ENCODE data around the gene PIP5K1A.
"Not testable (repeated sequence)": the region's sequence is repeated elsewhere in the genome, so short reads cannot be mapped to it uniquely, and the experiment has no call there.

PIP5K1A gene

GRCh38 chr1:151167116-151167515, 31.2 kb upstream of the PIP5K1A start:
- peaks cover 20% of the 10 kb centered on the region for H3K4me1 ChIP-seq (ENCODE audit: control insufficient read depth, insufficient read depth, low read length)
- H3K4me3 ChIP-seq (ENCODE audit: low read length) = peak overlapping the region; percentile 91
- H3K4me2 ChIP-seq (ENCODE audit: low read length) = peak overlapping the region; percentile 96
- H3K36me3 ChIP-seq (ENCODE audit: insufficient read depth, low read length) = peaks cover 30% of the 10 kb centered on the region
- H3K9ac ChIP-seq (ENCODE audit: low read depth, low read length) = peak overlapping the region; percentile 92
- no peaks in the 10 kb centered on the region for H3K9me3 ChIP-seq (replicated peaks; ENCODE audit: low read length)
- no peaks in the 10 kb centered on the region for H3K27me3 ChIP-seq (ENCODE audit: control insufficient read depth, insufficient read depth, low read length)

- Histone ChIP-seq H3K36me3 (ENCODE audit: insufficient read depth, low read length) (peaks cover 43% of the 10 kb centered on the region), H3K4me2 (ENCODE audit: low read length) (no peak overlapping the region), H3K9me3 (replicated peaks; ENCODE audit: low read length) (no peaks in the 10 kb centered on the region), H3K27me3 (ENCODE audit: control insufficient read depth, insufficient read depth, low read length) (no peaks in the 10 kb centered on the region), H3K9ac (ENCODE audit: low read depth, low read length) (no peak overlapping the region), H3K4me1 (ENCODE audit: control insufficient read depth, insufficient read depth, low read length) (peaks cover 10% of the 10 kb centered on the region), H3K4me3 (ENCODE audit: low read length) (no peak overlapping the region)
Observed at GRCh38 chr1:151171190-151171589, 27.2 kb upstream of the PIP5K1A start.

GRCh38 chr1:151175041-151175741, 23.2 kb upstream of the PIP5K1A start:
- H3K36me3 ChIP-seq (ENCODE audit: insufficient read depth, low read length) = peaks cover 41% of the 10 kb centered on the region
- no peaks in the 10 kb centered on the region for H3K4me1 ChIP-seq (ENCODE audit: control insufficient read depth, insufficient read depth, low read length)
- no peak overlapping the region for H3K4me3 ChIP-seq (ENCODE audit: low read length)
- H3K9me3 ChIP-seq (replicated peaks; ENCODE audit: low read length) = no peaks in the 10 kb centered on the region
- H3K9ac ChIP-seq (ENCODE audit: low read depth, low read length) = no peak overlapping the region
- no peak overlapping the region for H3K4me2 ChIP-seq (ENCODE audit: low read length)
- H3K27me3 ChIP-seq (ENCODE audit: control insufficient read depth, insufficient read depth, low read length) = no peaks in the 10 kb centered on the region

GRCh38 chr1:151175863-151176262, 22.5 kb upstream of the PIP5K1A start, which contains the start of gene TMOD4:
TMOD4 (minus strand) TSS chr1:151175981; CDS start chr1:151174875, 1,106 bp downstream.
- Histone ChIP-seq H3K9ac (ENCODE audit: low read depth, low read length) (no peak within 1 kb of the TSS), H3K4me2 (ENCODE audit: low read length) (no peak within 1 kb of the TSS), H3K4me1 (ENCODE audit: control insufficient read depth, insufficient read depth, low read length) (no peaks in the 10 kb centered on the region), H3K27me3 (ENCODE audit: control insufficient read depth, insufficient read depth, low read length) (no peaks in the 10 kb centered on the region), H3K4me3 (ENCODE audit: low read length) (no peak within 1 kb of the TSS), H3K9me3 (replicated peaks; ENCODE audit: low read length) (no peaks in the 10 kb centered on the region), H3K36me3 (ENCODE audit: insufficient read depth, low read length) (peaks cover 38% of the 10 kb centered on the region)

- Histone ChIP-seq H3K9me3 (replicated peaks; ENCODE audit: low read length) (no peaks in the 10 kb centered on the region), H3K4me3 (ENCODE audit: low read length) (no peak overlapping the region), H3K4me1 (ENCODE audit: control insufficient read depth, insufficient read depth, low read length) (no peaks in the 10 kb centered on the region), H3K27me3 (ENCODE audit: control insufficient read depth, insufficient read depth, low read length) (no peaks in the 10 kb centered on the region), H3K9ac (ENCODE audit: low read depth, low read length) (no peak overlapping the region), H3K36me3 (ENCODE audit: insufficient read depth, low read length) (peaks cover 39% of the 10 kb centered on the region), H3K4me2 (ENCODE audit: low read length) (no peak overlapping the region)
Observed at GRCh38 chr1:151176514-151177045, 21.8 kb upstream of the PIP5K1A start.

GRCh38 chr1:151184211-151184610, 14.1 kb upstream of the PIP5K1A start:
- Histone ChIP-seq H3K9me3 (replicated peaks; ENCODE audit: low read length) (no peaks in the 10 kb centered on the region), H3K4me2 (ENCODE audit: low read length) (no peak overlapping the region), H3K36me3 (ENCODE audit: insufficient read depth, low read length) (peaks cover 42% of the 10 kb centered on the region), H3K4me3 (ENCODE audit: low read length) (no peak overlapping the region), H3K4me1 (ENCODE audit: control insufficient read depth, insufficient read depth, low read length) (peaks cover 12% of the 10 kb centered on the region), H3K9ac (ENCODE audit: low read depth, low read length) (no peak overlapping the region), H3K27me3 (ENCODE audit: control insufficient read depth, insufficient read depth, low read length) (no peaks in the 10 kb centered on the region)

GRCh38 chr1:151187205-151187604, 11.1 kb upstream of the PIP5K1A start:
- H3K9ac ChIP-seq (ENCODE audit: low read depth, low read length) = no peak overlapping the region
- H3K36me3 ChIP-seq (ENCODE audit: insufficient read depth, low read length) = peaks cover 32% of the 10 kb centered on the region
- H3K4me2 ChIP-seq (ENCODE audit: low read length) = no peak overlapping the region
- H3K4me1 ChIP-seq (ENCODE audit: control insufficient read depth, insufficient read depth, low read length) = peaks cover 14% of the 10 kb centered on the region
- H3K27me3 ChIP-seq (ENCODE audit: control insufficient read depth, insufficient read depth, low read length) = no peaks in the 10 kb centered on the region
- H3K9me3 ChIP-seq (replicated peaks; ENCODE audit: low read length) = no peaks in the 10 kb centered on the region
- H3K4me3 ChIP-seq (ENCODE audit: low read length) = no peak overlapping the region

GRCh38 chr1:151188667-151189066, 9.7 kb upstream of the PIP5K1A start:
- peaks cover 14% of the 10 kb centered on the region for H3K4me1 ChIP-seq (ENCODE audit: control insufficient read depth, insufficient read depth, low read length)
- peak overlapping the region; percentile 93 for H3K4me2 ChIP-seq (ENCODE audit: low read length)
- H3K9ac ChIP-seq (ENCODE audit: low read depth, low read length) = peak overlapping the region; percentile 94
- H3K9me3 ChIP-seq (replicated peaks; ENCODE audit: low read length); H3K27me3 ChIP-seq (ENCODE audit: control insufficient read depth, insufficient read depth, low read length): not testable (repeated sequence)
- H3K4me3 ChIP-seq (ENCODE audit: low read length) = peak overlapping the region; percentile 88
- H3K36me3 ChIP-seq (ENCODE audit: insufficient read depth, low read length) = peaks cover 22% of the 10 kb centered on the region

GRCh38 chr1:151189637-151190445, 8.5 kb upstream of the PIP5K1A start, which contains the start of gene VPS72:
VPS72 (minus strand) TSS chr1:151190197; CDS start chr1:151190121, 76 bp downstream.
- Histone ChIP-seq H3K36me3 (ENCODE audit: insufficient read depth, low read length) (peaks cover 12% of the 10 kb centered on the region), H3K9me3 (replicated peaks; ENCODE audit: low read length) (no peaks in the 10 kb centered on the region), H3K27me3 (ENCODE audit: control insufficient read depth, insufficient read depth, low read length) (no peaks in the 10 kb centered on the region), H3K4me2 (ENCODE audit: low read length) (peak within 1 kb of the TSS; percentile 93), H3K4me3 (ENCODE audit: low read length) (peak within 1 kb of the TSS; percentile 88), H3K9ac (ENCODE audit: low read depth, low read length) (peak within 1 kb of the TSS; percentile 94), H3K4me1 (ENCODE audit: control insufficient read depth, insufficient read depth, low read length) (peaks cover 24% of the 10 kb centered on the region)

- no peak overlapping the region for H3K4me3 ChIP-seq (ENCODE audit: low read length)
- H3K4me1 ChIP-seq (ENCODE audit: control insufficient read depth, insufficient read depth, low read length) = peaks cover 31% of the 10 kb centered on the region
- H3K36me3 ChIP-seq (ENCODE audit: insufficient read depth, low read length) = no peaks in the 10 kb centered on the region
- H3K9ac ChIP-seq (ENCODE audit: low read depth, low read length) = no peak overlapping the region
- no peaks in the 10 kb centered on the region for H3K9me3 ChIP-seq (replicated peaks; ENCODE audit: low read length)
- H3K4me2 ChIP-seq (ENCODE audit: low read length) = no peak overlapping the region
- H3K27me3 ChIP-seq (ENCODE audit: control insufficient read depth, insufficient read depth, low read length) = no peaks in the 10 kb centered on the region
Observed at GRCh38 chr1:151192047-151192446, 6.3 kb upstream of the PIP5K1A start.

- no peak overlapping the region for H3K4me3 ChIP-seq (ENCODE audit: low read length)
- no peaks in the 10 kb centered on the region for H3K27me3 ChIP-seq (ENCODE audit: control insufficient read depth, insufficient read depth, low read length)
- no peaks in the 10 kb centered on the region for H3K36me3 ChIP-seq (ENCODE audit: insufficient read depth, low read length)
- H3K4me2 ChIP-seq (ENCODE audit: low read length) = no peak overlapping the region
- H3K4me1 ChIP-seq (ENCODE audit: control insufficient read depth, insufficient read depth, low read length) = peaks cover 35% of the 10 kb centered on the region
- H3K9me3 ChIP-seq (replicated peaks; ENCODE audit: low read length) = no peaks in the 10 kb centered on the region
- no peak overlapping the region for H3K9ac ChIP-seq (ENCODE audit: low read depth, low read length)
Observed at GRCh38 chr1:151193304-151193703, 5.0 kb upstream of the PIP5K1A start.

Measured in skeletal muscle satellite cell (primary cell).